HEK293T (cell line): ENCODE data around the gene ERCC3.

ENCODE experiments used
- ARNT ChIP-seq: fragments of 450-650 bp; IDR thresholded peaks from 2 replicates; pipeline ENCODE4 v1.6.1; 2017; ENCODE audit warnings: mild to moderate bottlenecking
- BHLHE40 ChIP-seq: fragments of 450-650 bp; IDR thresholded peaks from 2 replicates; pipeline ENCODE4 v1.6.1; 2016; ENCODE audit warnings: mild to moderate bottlenecking, moderate library complexity, borderline replicate concordance
- ELF4 ChIP-seq: fragments of 450-650 bp; IDR thresholded peaks from 2 replicates; pipeline ENCODE4 v1.6.1; 2017; ENCODE audit warnings: antibody characterized with exemption
- FOXA1 ChIP-seq: fragments of 450-650 bp; IDR thresholded peaks from 2 replicates; pipeline ENCODE4 v1.6.1; 2016; ENCODE audit warnings: mild to moderate bottlenecking
- HDGF ChIP-seq: fragments of 450-650 bp; IDR thresholded peaks from 2 replicates; pipeline ENCODE4 v1.6.1; 2017; ENCODE audit warnings: antibody characterized with exemption, borderline replicate concordance
- NFRKB ChIP-seq: fragments of 450-650 bp; IDR thresholded peaks from 2 replicates; pipeline ENCODE4 v1.6.1; 2016; ENCODE audit warnings: mild to moderate bottlenecking, moderate library complexity
- SP1 ChIP-seq: fragments of 450-650 bp; IDR thresholded peaks from 2 replicates; pipeline ENCODE4 v1.6.1; 2017
- SUZ12 ChIP-seq: fragments of 450-650 bp; IDR thresholded peaks from 2 replicates; pipeline ENCODE4 v1.6.1; 2016; ENCODE audit warnings: mild to moderate bottlenecking
- TARDBP ChIP-seq: fragments of 450-650 bp; IDR thresholded peaks from 2 replicates; pipeline ENCODE4 v1.6.1; 2016
- ZNF384 ChIP-seq: fragments of 450-650 bp; IDR thresholded peaks from 2 replicates; pipeline ENCODE4 v1.6.1; 2016
- TF ChIP-seq, protein P1 (sequence below): fragments of 450-650 bp; IDR thresholded peaks from 2 replicates; pipeline ENCODE4 v1.6.1; 2016

DNA sequence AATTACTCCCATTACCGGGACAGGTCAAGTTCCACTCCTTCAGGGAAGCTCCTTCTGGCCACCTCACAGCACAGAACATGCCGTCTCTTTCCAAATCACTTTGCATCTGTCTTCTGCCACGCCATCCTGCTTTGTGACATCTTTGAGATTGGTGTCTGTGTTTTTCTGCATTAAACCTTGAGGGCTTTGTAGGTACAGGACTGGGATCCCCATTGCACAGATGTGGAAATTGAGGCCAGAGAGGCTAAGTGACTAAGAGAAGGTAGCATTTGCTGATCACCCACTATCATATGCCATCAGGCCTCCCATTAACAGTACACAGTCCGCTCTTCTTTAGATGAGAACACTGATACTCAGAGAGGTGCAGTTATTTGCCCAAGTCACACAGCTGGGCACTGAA is 64.4 kb downstream of the ERCC3 start:
- TF ChIP-seq SUZ12 (no peak), ZNF384 (no peak), NFRKB (no peak), FOXA1 (no peak), SP1 (no peak), TARDBP (no peak), ELF4 (no peak), HDGF (no peak), BHLHE40 (no peak), ARNT (no peak)
- TF ChIP-seq, protein P1, sequence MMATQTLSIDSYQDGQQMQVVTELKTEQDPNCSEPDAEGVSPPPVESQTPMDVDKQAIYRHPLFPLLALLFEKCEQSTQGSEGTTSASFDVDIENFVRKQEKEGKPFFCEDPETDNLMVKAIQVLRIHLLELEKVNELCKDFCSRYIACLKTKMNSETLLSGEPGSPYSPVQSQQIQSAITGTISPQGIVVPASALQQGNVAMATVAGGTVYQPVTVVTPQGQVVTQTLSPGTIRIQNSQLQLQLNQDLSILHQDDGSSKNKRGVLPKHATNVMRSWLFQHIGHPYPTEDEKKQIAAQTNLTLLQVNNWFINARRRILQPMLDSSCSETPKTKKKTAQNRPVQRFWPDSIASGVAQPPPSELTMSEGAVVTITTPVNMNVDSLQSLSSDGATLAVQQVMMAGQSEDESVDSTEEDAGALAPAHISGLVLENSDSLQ: no peak
